GM18511 (cell line): ENCODE results near the gene C11orf54.
"Not testable (repeated sequence)": the region's sequence is repeated elsewhere in the genome, so short reads cannot be mapped to it uniquely, and the experiment has no call there.

Experiments used
- ATAC-seq: cut with Tn5 transposase; IDR thresholded peaks from one replicate; pipeline ENCODE4 v1.9.1; 2021; ENCODE audit warnings: mild to moderate bottlenecking, moderate library complexity; ENCODE audit not compliant: unreplicated experiment

The C11orf54 gene

GRCh38 chr11:93761910-93762309 is 20.4 kb downstream of the C11orf54 start:
- no peak for ATAC-seq

GRCh38 chr11:93765551-93765950 is 24.1 kb downstream of the C11orf54 start:
- ATAC-seq: no peak

- no peak for ATAC-seq
Observed at GRCh38 chr11:93766504-93766903, 25.0 kb downstream of the C11orf54 start.

GRCh38 chr11:93767018-93767417 is 25.5 kb downstream of the C11orf54 start:
- no peak for ATAC-seq

GRCh38 chr11:93770160-93770559 is 28.7 kb downstream of the C11orf54 start:
- no peak for ATAC-seq

- no peak for ATAC-seq
Observed at GRCh38 chr11:93772123-93772522, 30.7 kb downstream of the C11orf54 start.

- no peak for ATAC-seq
Observed at GRCh38 chr11:93773045-93773477, 31.6 kb downstream of the C11orf54 start.

GRCh38 chr11:93773601-93774200 is 32.2 kb downstream of the C11orf54 start:
- ATAC-seq: no peak

- not testable (repeated sequence) for ATAC-seq
Observed at GRCh38 chr11:93774560-93774959, 33.1 kb downstream of the C11orf54 start.

GRCh38 chr11:93775289-93775688 is 33.8 kb downstream of the C11orf54 start:
- no peak for ATAC-seq

GRCh38 chr11:93783362-93783761 is 41.9 kb downstream of the C11orf54 start:
- ATAC-seq: no peak

- peak; percentile 60 for ATAC-seq
Observed at GRCh38 chr11:93783765-93784144, 42.3 kb downstream of the C11orf54 start.

- peak; percentile 97 for ATAC-seq
Observed at GRCh38 chr11:93784145-93784934, 42.9 kb downstream of the C11orf54 start, which contains the start of gene MED17. TSS of gene MED17 (plus strand) at chr11:93784282. CDS start at chr11:93784514, 232 bp downstream.

- peak; percentile 33 for ATAC-seq
Observed at GRCh38 chr11:93784935-93785360, 43.5 kb downstream of the C11orf54 start.

- no peak for ATAC-seq
Observed at GRCh38 chr11:93791493-93791892, 50.0 kb downstream of the C11orf54 start.

- no peak for ATAC-seq
Observed at GRCh38 chr11:93796441-93797231, 55.2 kb downstream of the C11orf54 start.

- ATAC-seq: no peak
Observed at GRCh38 chr11:93801366-93801765, 59.9 kb downstream of the C11orf54 start.

- ATAC-seq: no peak
Observed at GRCh38 chr11:93804879-93805278, 63.4 kb downstream of the C11orf54 start.

- no peak for ATAC-seq
Observed at GRCh38 chr11:93807980-93808379, 66.5 kb downstream of the C11orf54 start.

GRCh38 chr11:93813974-93814373 is 72.5 kb downstream of the C11orf54 start:
- no peak for ATAC-seq
